GM12878 (cell line): ENCODE measurements around the gene WDR45B. TPM values are rescaled to one million over a fixed set of nuclear protein-coding genes. Genes with fewer than 3 reads are reported as not detected.

Experiments
- ATAC-seq: fragments of 200-7000 bp; cut with Tn5 transposase; 3 replicates; pipeline ENCODE4 v1.9.1; 2020; ENCODE audit warnings: mild to moderate bottlenecking, moderate library complexity
- BruUV-seq: library from RNA; stranded (reverse); fragments of 400-500 nt; replicated peaks from 2 replicates; lab custom pipeline; 2021; lab: Mats Ljungman, UMichigan
- CTCF ChIA-PET: fragments of 300-600 bp; sonication (Branson Sonifier 250); formaldehyde crosslinking; extraction: SDS; loops from one replicate; lab custom pipeline; 2021; ENCODE audit warnings: inconsistent platforms; lab: Yijun Ruan, JAX
- POLR2A ChIA-PET: fragments of 350-600 bp; formaldehyde crosslinking; extraction: SDS; loops from one replicate; lab custom pipeline; 2021; ENCODE audit warnings: inconsistent platforms; lab: Charles Lee
- RAD21 ChIA-PET: fragments of 300-600 bp; sonication (Branson Sonifier 250); formaldehyde crosslinking; loops from one replicate; lab custom pipeline; 2023; ENCODE audit warnings: antibody characterized with exemption; ENCODE audit not compliant: unreplicated experiment; lab: Charles Lee
- SMC1A ChIA-PET: fragments of 300-600 bp; sonication (Branson Sonifier 250); formaldehyde crosslinking; loops from one replicate; lab custom pipeline; 2023; ENCODE audit not compliant: unreplicated experiment, uncharacterized antibody; lab: Charles Lee
- DNase-seq: peaks from one replicate; pipeline ENCODE4 v3.0.0-alpha.2; 2011; ENCODE audit warnings: low read depth, low spot score
- FAIRE-seq: peaks from 3 replicates; lab custom pipeline; 2011; peaks lifted over from hg19 to GRCh38; lab: Jason Lieb, UNC
- H2AFZ ChIP-seq: 2 replicates; pipeline ENCODE4 v1.6.0; 2011; ENCODE audit warnings: low read depth, low read length, control low read depth; ENCODE audit not compliant: control insufficient read depth
- H3K27ac ChIP-seq: 2 replicates; pipeline ENCODE4 v1.5.1; 2011; ENCODE audit warnings: control low read depth; ENCODE audit not compliant: control insufficient read depth, insufficient read depth
- H3K27me3 ChIP-seq, 2 experiments: replicated peaks in 1 of 2; 2 replicates each; pipeline versions ENCODE4 v1.6.0 to v1.6.1; 2011; ENCODE audit warnings: low read length in 1 of 2; ENCODE audit not compliant: control insufficient read depth in 2 of 2, insufficient read depth in 2 of 2
- H3K36me3 ChIP-seq, 2 experiments: 2 replicates each; pipeline ENCODE4 v1.5.1; 2011; ENCODE audit warnings: low read length in 1 of 2; ENCODE audit not compliant: control insufficient read depth in 2 of 2, insufficient read depth in 2 of 2
- H3K4me1 ChIP-seq: 2 replicates; pipeline ENCODE4 v1.6.1; 2011; ENCODE audit warnings: mild to moderate bottlenecking, low read length, moderate library complexity, mixed read lengths; ENCODE audit not compliant: control insufficient read depth, insufficient read depth
- H3K4me2 ChIP-seq: 2 replicates; pipeline ENCODE4 v1.6.0; 2011; ENCODE audit warnings: control low read depth; ENCODE audit not compliant: control insufficient read depth, insufficient read depth
- H3K4me3 ChIP-seq: fragments of 200-600 bp; sonication (generic); 2 replicates; pipeline ENCODE4 v1.5.1; 2016
- H3K79me2 ChIP-seq: 2 replicates; pipeline ENCODE4 v1.6.0; 2011; ENCODE audit warnings: low read length; ENCODE audit not compliant: control insufficient read depth, insufficient read depth
- H3K9ac ChIP-seq: 2 replicates; pipeline ENCODE4 v1.8.0; 2011; ENCODE audit warnings: low read length, control low read depth, mixed read lengths; ENCODE audit not compliant: control insufficient read depth, insufficient read depth
- H3K9me3 ChIP-seq: replicated peaks from 3 replicates; pipeline ENCODE4 v1.5.1; 2011; ENCODE audit warnings: mild to moderate bottlenecking, low read length; ENCODE audit not compliant: control insufficient read depth, insufficient read depth
- H4K20me1 ChIP-seq: 2 replicates; pipeline ENCODE4 v1.6.0; 2011; ENCODE audit not compliant: control insufficient read depth, insufficient read depth
- ATF7 ChIP-seq: fragments of 450-650 bp; IDR thresholded peaks from 2 replicates; pipeline ENCODE4 v1.6.1; 2016; ENCODE audit warnings: low read depth, mild to moderate bottlenecking
- BHLHE40 ChIP-seq, 2 experiments: fragments of 450-650 bp in 1 of 2; IDR thresholded peaks; 2 replicates each; pipeline ENCODE4 v1.6.1; 2011 to 2017; ENCODE audit warnings: low read depth in 2 of 2, borderline replicate concordance in 1 of 2, improper control_type of control experiment in 1 of 2, low read length in 1 of 2, mild to moderate bottlenecking in 1 of 2
- CBFB ChIP-seq: IDR thresholded peaks from 2 replicates; pipeline ENCODE4 v1.6.1; 2016; ENCODE audit warnings: antibody characterized with exemption, low read depth
- CBX3 ChIP-seq: fragments of 200-600 bp; sonication (generic); IDR thresholded peaks from 2 replicates; pipeline ENCODE4 v1.6.1; 2016; ENCODE audit warnings: low read depth, borderline replicate concordance
- EED ChIP-seq: sonication (generic); IDR thresholded peaks from 2 replicates; pipeline ENCODE4 v1.6.1; 2016; ENCODE audit warnings: antibody characterized with exemption, low read depth
- MYC ChIP-seq: IDR thresholded peaks from 2 replicates; pipeline ENCODE4 v1.6.1; 2011; ENCODE audit warnings: mild to moderate bottlenecking, low read length, moderate library complexity, inconsistent platforms; ENCODE audit not compliant: insufficient read depth, insufficient replicate concordance, insufficient read length, severe bottlenecking
- NFYB ChIP-seq: IDR thresholded peaks from 2 replicates; pipeline ENCODE4 v1.6.1; 2011; ENCODE audit warnings: low read depth, mild to moderate bottlenecking, low read length, improper control_type of control experiment, moderate library complexity; ENCODE audit not compliant: insufficient read depth
- PAX5 ChIP-seq: IDR thresholded peaks from 2 replicates; pipeline ENCODE4 v1.6.1; 2011; ENCODE audit warnings: low read depth, low read length, borderline replicate concordance
- POLR2AphosphoS5 ChIP-seq: IDR thresholded peaks from 2 replicates; pipeline ENCODE4 v1.6.1; 2011; ENCODE audit warnings: mild to moderate bottlenecking, low read length, inconsistent platforms
- SMAD5 ChIP-seq: IDR thresholded peaks from 2 replicates; pipeline ENCODE4 v1.6.1; 2016; ENCODE audit warnings: antibody characterized with exemption, low read depth
- SP1 ChIP-seq: IDR thresholded peaks from one replicate; pipeline ENCODE4 v1.6.1; 2011; ENCODE audit warnings: low read depth, low read length
- STAT1 ChIP-seq: fragments of 450-650 bp; conservative IDR thresholded peaks from 2 replicates; pipeline ENCODE4 v1.6.1; 2014; ENCODE audit warnings: antibody characterized with exemption, mild to moderate bottlenecking
- WRNIP1 ChIP-seq: IDR thresholded peaks from 2 replicates; pipeline ENCODE4 v1.6.1; 2011; ENCODE audit warnings: low read depth, low read length, improper control_type of control experiment, borderline replicate concordance
- ZNF217 ChIP-seq: fragments of 450-650 bp; IDR thresholded peaks from 2 replicates; pipeline ENCODE4 v1.6.1; 2017; ENCODE audit warnings: antibody characterized with exemption, mild to moderate bottlenecking
- ZNF274 ChIP-seq: IDR thresholded peaks from one replicate; pipeline ENCODE4 v1.8.0; 2011; ENCODE audit not compliant: insufficient read length, insufficient read depth
- WGBS: methylation state at CpG from one replicate; pipeline ENCODE4 v1.1.6; 2016; ENCODE audit warnings: low lambda C conversion rate; ENCODE audit not compliant: insufficient replicate concordance, insufficient coverage; ENCODE audit errors: missing lambda C conversion rate; 5-methylcytosine and 5-hydroxymethylcytosine counted together
- in situ Hi-C: fragments of 300-500 bp; cut with MboI; formaldehyde crosslinking; loops from 9 replicates; pipeline ENCODE4 v1.14.3; 2018; ENCODE audit warnings: mixed read lengths
- intact Hi-C: fragments of 100-400 bp; cut with micrococcal nuclease; formaldehyde crosslinking; loops from one replicate; pipeline ENCODE4 v1.14.2; 2022; ENCODE audit not compliant: unreplicated experiment
- polyA plus RNA-seq, 11 experiments: library from polyadenylated mRNA; depleted of rRNA in 4 of 11; unstranded in 6 of 11; stranded (reverse) in 5 of 11; fragments of >200 nt; fragmentation: Nextera tagmentation in 4 of 11; fragmentation: Illumina TruSeq in 1 of 11; extraction: Ambion mirVana in 4 of 11; extraction: Trizol in 1 of 11; gene quantifications; 1 replicate in 1 of 11; 2 replicates in 10 of 11; pipeline versions ENCODE4 v1.2.1 to v1.2.3, GENCODE V29; 2011 to 2016; ENCODE audit warnings: inconsistent platforms in 2 of 11, missing spikeins in 2 of 11, low read depth in 1 of 11
- total RNA-seq, 4 experiments: library from RNA; depleted of rRNA in 3 of 4; stranded (reverse); fragments of >200 nt in 3 of 4; fragmentation: Illumina TruSeq in 1 of 4; extraction: Trizol in 1 of 4; gene quantifications; 2 replicates each; pipeline versions ENCODE4 v1.2.1 to v1.2.3, GENCODE V29; 2013 to 2021
- TF ChIP-seq, protein P1 (sequence below): IDR thresholded peaks from 2 replicates; pipeline ENCODE4 v1.6.1; 2012; ENCODE audit warnings: low read depth, low read length, improper control_type of control experiment
- TF ChIP-seq, protein P2 (sequence below), 3 experiments: IDR thresholded peaks in 2 of 3; conservative IDR thresholded peaks in 1 of 3; 2 replicates each; pipeline ENCODE4 v1.5.1; 2011; ENCODE audit warnings: low read depth in 3 of 3, low read length in 3 of 3, mild to moderate bottlenecking in 3 of 3, control low read depth in 2 of 3, moderate library complexity in 2 of 3, inconsistent platforms in 1 of 3, mixed read lengths in 1 of 3; ENCODE audit not compliant: control insufficient read depth in 2 of 3, insufficient read depth in 1 of 3; ENCODE audit errors: extremely low read depth in 1 of 3
- TF ChIP-seq, protein P3 (sequence below): fragments of 450-650 bp; IDR thresholded peaks from 2 replicates; pipeline ENCODE4 v1.6.1; 2017; ENCODE audit warnings: mild to moderate bottlenecking, moderate library complexity

Gene WDR45B
- total and polyA plus RNA-seq, 10 of the 15 experiments (the other 5 are each of a cell fraction or from before 2014, with no cell fraction given), result 1.0 to 73.7 (median 26.6) TPM

GRCh38 chr17:82648742-82649331 is 593 bp upstream of the WDR45B start:
- Histone ChIP-seq H3K27ac (no peak overlapping the region), H3K79me2 (peaks cover 42% of the 10 kb centered on the region), H3K9me3 (no peaks in the 10 kb centered on the region), H3K36me3 (peaks cover 2 to 7% of the 10 kb centered on the region in 2 experiments), H3K4me1 (no peaks in the 10 kb centered on the region), H3K27me3 (no peaks in the 10 kb centered on the region), H3K4me2 (peak overlapping the region; percentile 71), H2AFZ (peak overlapping the region; percentile 60), H4K20me1 (peaks cover 8% of the 10 kb centered on the region), H3K4me3 (peak overlapping the region; percentile 50; the same call in 1 of the 2 replicates), H3K9ac (no peak overlapping the region)
- ChIA-PET POLR2A (interaction anchor here (0.6 kb wide), 1 partner anchor 116 kb away, joined by 3 read pairs; no protein-coding TSS in a partner anchor), CTCF (no interaction called here), SMC1A (no interaction called here), RAD21 (no interaction called here)
- ATAC-seq, result no peak
- WGBS, result 32% methylated on average over 8 of the region's 37 CpGs
- intact Hi-C loops, result loop anchor here (10.0 kb wide), 1 partner anchor 106 kb away; the partner anchor contains the start of gene TBCD
- no peak for DNase-seq
- BruUV-seq, result no TSS peak
- in situ Hi-C loops, result no loop called here
- FAIRE-seq, result no peak
- TF ChIP-seq ATF7 (no peak), SMAD5 (no peak), SP1 (no peak), MYC (no peak), BHLHE40 (IDR thresholded peaks at IDR 0.05; ENCODE audit: borderline replicate concordance in 1 of 2, low read depth in 2 of 2, low read length in 1 of 2) (no peak; a peak in 1 of 4 replicates), STAT1 (no peak), PAX5 (no peak), EED (no peak), CBX3 (no peak), POLR2AphosphoS5 (no peak), ZNF217 (no peak), CBFB (no peak), WRNIP1 (no peak), ZNF274 (no peak), NFYB (no peak)
- TF ChIP-seq, protein P1, sequence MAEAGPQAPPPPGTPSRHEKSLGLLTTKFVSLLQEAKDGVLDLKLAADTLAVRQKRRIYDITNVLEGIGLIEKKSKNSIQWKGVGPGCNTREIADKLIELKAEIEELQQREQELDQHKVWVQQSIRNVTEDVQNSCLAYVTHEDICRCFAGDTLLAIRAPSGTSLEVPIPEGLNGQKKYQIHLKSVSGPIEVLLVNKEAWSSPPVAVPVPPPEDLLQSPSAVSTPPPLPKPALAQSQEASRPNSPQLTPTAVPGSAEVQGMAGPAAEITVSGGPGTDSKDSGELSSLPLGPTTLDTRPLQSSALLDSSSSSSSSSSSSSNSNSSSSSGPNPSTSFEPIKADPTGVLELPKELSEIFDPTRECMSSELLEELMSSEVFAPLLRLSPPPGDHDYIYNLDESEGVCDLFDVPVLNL, result no peak
- TF ChIP-seq, protein P2, sequence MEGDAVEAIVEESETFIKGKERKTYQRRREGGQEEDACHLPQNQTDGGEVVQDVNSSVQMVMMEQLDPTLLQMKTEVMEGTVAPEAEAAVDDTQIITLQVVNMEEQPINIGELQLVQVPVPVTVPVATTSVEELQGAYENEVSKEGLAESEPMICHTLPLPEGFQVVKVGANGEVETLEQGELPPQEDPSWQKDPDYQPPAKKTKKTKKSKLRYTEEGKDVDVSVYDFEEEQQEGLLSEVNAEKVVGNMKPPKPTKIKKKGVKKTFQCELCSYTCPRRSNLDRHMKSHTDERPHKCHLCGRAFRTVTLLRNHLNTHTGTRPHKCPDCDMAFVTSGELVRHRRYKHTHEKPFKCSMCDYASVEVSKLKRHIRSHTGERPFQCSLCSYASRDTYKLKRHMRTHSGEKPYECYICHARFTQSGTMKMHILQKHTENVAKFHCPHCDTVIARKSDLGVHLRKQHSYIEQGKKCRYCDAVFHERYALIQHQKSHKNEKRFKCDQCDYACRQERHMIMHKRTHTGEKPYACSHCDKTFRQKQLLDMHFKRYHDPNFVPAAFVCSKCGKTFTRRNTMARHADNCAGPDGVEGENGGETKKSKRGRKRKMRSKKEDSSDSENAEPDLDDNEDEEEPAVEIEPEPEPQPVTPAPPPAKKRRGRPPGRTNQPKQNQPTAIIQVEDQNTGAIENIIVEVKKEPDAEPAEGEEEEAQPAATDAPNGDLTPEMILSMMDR (IDR thresholded peaks at IDR 0.05 in 2 of 3, conservative IDR thresholded peaks at IDR 0.05 in 1 of 3; ENCODE audit: control insufficient read depth in 2 of 3, extremely low read depth in 1 of 3, insufficient read depth in 1 of 3, low read depth in 3 of 3, low read length in 3 of 3), result no peak
- TF ChIP-seq, protein P3, sequence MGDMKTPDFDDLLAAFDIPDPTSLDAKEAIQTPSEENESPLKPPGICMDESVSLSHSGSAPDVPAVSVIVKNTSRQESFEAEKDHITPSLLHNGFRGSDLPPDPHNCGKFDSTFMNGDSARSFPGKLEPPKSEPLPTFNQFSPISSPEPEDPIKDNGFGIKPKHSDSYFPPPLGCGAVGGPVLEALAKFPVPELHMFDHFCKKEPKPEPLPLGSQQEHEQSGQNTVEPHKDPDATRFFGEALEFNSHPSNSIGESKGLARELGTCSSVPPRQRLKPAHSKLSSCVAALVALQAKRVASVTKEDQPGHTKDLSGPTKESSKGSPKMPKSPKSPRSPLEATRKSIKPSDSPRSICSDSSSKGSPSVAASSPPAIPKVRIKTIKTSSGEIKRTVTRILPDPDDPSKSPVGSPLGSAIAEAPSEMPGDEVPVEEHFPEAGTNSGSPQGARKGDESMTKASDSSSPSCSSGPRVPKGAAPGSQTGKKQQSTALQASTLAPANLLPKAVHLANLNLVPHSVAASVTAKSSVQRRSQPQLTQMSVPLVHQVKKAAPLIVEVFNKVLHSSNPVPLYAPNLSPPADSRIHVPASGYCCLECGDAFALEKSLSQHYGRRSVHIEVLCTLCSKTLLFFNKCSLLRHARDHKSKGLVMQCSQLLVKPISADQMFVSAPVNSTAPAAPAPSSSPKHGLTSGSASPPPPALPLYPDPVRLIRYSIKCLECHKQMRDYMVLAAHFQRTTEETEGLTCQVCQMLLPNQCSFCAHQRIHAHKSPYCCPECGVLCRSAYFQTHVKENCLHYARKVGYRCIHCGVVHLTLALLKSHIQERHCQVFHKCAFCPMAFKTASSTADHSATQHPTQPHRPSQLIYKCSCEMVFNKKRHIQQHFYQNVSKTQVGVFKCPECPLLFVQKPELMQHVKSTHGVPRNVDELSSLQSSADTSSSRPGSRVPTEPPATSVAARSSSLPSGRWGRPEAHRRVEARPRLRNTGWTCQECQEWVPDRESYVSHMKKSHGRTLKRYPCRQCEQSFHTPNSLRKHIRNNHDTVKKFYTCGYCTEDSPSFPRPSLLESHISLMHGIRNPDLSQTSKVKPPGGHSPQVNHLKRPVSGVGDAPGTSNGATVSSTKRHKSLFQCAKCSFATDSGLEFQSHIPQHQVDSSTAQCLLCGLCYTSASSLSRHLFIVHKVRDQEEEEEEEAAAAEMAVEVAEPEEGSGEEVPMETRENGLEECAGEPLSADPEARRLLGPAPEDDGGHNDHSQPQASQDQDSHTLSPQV, result no peak
